Adipocyte (in vitro differentiated cells): ENCODE data around the gene ENTREP1.

Experiments
- DNase-seq: peaks from one replicate; pipeline ENCODE4 v3.0.0-alpha.2; 2015; ENCODE audit warnings: low read depth
- H3K27me3 ChIP-seq: replicated peaks from 2 replicates; pipeline ENCODE4 v1.7.0; 2013; ENCODE audit warnings: mild to moderate bottlenecking, low read length, moderate library complexity; ENCODE audit not compliant: control insufficient read depth, insufficient read depth
- H3K36me3 ChIP-seq: 2 replicates; pipeline ENCODE4 v1.7.0; 2013; ENCODE audit warnings: low read length, mild to moderate bottlenecking, moderate library complexity; ENCODE audit not compliant: control insufficient read depth, insufficient read depth, severe bottlenecking
- H3K4me1 ChIP-seq: 2 replicates; pipeline ENCODE4 v1.7.0; 2013; ENCODE audit warnings: mild to moderate bottlenecking, low read length, moderate library complexity; ENCODE audit not compliant: control insufficient read depth, insufficient read depth
- H3K4me3 ChIP-seq: 2 replicates; pipeline ENCODE4 v1.7.0; 2013; ENCODE audit warnings: mild to moderate bottlenecking, low read length, moderate library complexity
- H3K9ac ChIP-seq: 2 replicates; pipeline ENCODE4 v1.7.0; 2013; ENCODE audit warnings: mild to moderate bottlenecking, low read length, moderate library complexity
- H3K9me3 ChIP-seq: 2 replicates; pipeline ENCODE4 v1.7.0; 2013; ENCODE audit warnings: mild to moderate bottlenecking, low read length, moderate library complexity; ENCODE audit not compliant: control insufficient read depth

ENTREP1 gene

GRCh38 chr9:69420611-69421270 is 95.7 kb downstream of the ENTREP1 start:
- DNase-seq: no peak
- Histone ChIP-seq H3K9me3 (no peaks in the 10 kb centered on the region), H3K36me3 (no peaks in the 10 kb centered on the region), H3K4me3 (no peak overlapping the region), H3K4me1 (no peaks in the 10 kb centered on the region), H3K9ac (no peak overlapping the region), H3K27me3 (no peaks in the 10 kb centered on the region)

GRCh38 chr9:69421908-69422801 is 97.1 kb downstream of the ENTREP1 start:
- H3K36me3 ChIP-seq: no peaks in the 10 kb centered on the region
- no peak overlapping the region for H3K4me3 ChIP-seq
- peak; percentile 86 for DNase-seq
- H3K9me3 ChIP-seq: no peaks in the 10 kb centered on the region
- no peaks in the 10 kb centered on the region for H3K27me3 ChIP-seq
- H3K4me1 ChIP-seq: no peaks in the 10 kb centered on the region
- no peak overlapping the region for H3K9ac ChIP-seq

- Histone ChIP-seq H3K4me1 (no peaks in the 10 kb centered on the region), H3K9ac (no peak overlapping the region), H3K36me3 (no peaks in the 10 kb centered on the region), H3K9me3 (no peaks in the 10 kb centered on the region), H3K27me3 (no peaks in the 10 kb centered on the region), H3K4me3 (no peak overlapping the region)
- DNase-seq: no peak
Observed at GRCh38 chr9:69425136-69425801, 100.3 kb downstream of the ENTREP1 start.

- Histone ChIP-seq H3K9ac (no peak overlapping the region), H3K27me3 (no peaks in the 10 kb centered on the region), H3K4me3 (no peak overlapping the region), H3K4me1 (no peaks in the 10 kb centered on the region), H3K9me3 (no peaks in the 10 kb centered on the region), H3K36me3 (no peaks in the 10 kb centered on the region)
- no peak for DNase-seq
Observed at GRCh38 chr9:69427286-69427685, 102.3 kb downstream of the ENTREP1 start.

DNA sequence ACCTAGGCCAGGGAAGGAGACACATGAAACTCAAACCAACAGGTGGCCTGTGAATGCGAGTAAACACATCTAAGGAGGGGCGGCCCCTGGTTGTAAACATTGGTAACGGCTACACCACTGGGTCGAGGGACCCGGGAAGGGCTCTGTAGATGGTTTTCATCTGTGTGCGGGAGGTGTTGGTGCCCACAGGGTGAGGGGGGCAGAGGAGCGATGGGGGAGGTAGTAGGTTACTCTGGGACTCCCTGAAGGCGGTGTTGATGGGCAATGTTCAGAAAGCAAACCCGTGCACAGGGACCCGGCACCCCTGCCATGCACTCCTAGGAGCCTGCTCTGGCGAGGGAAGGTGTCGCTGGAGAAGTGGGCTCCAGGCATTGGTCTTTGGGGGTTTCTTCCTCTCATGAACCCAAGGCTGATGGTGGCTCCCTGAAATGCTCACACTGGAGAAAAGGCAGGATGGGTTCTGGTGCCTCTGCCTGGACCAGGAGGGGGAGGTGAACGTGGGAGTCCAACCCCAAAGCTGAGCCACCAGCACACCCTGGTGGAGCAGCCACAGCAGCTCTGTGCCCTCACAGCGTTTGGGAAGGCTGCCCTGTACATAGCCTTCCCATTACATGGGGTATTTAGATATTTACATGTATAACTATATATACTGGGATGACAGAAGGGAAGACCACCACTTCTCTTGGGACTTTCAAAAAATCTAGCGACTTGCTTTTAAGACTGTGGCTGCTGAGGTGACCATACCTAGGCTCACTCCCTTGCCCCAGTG is 103.2 kb downstream of the ENTREP1 start:
- H3K9ac ChIP-seq: no peak overlapping the region
- H3K4me3 ChIP-seq: no peak overlapping the region
- H3K4me1 ChIP-seq: no peaks in the 10 kb centered on the region
- no peak for DNase-seq
- no peaks in the 10 kb centered on the region for H3K9me3 ChIP-seq
- H3K27me3 ChIP-seq: no peaks in the 10 kb centered on the region
- H3K36me3 ChIP-seq: no peaks in the 10 kb centered on the region

DNA sequence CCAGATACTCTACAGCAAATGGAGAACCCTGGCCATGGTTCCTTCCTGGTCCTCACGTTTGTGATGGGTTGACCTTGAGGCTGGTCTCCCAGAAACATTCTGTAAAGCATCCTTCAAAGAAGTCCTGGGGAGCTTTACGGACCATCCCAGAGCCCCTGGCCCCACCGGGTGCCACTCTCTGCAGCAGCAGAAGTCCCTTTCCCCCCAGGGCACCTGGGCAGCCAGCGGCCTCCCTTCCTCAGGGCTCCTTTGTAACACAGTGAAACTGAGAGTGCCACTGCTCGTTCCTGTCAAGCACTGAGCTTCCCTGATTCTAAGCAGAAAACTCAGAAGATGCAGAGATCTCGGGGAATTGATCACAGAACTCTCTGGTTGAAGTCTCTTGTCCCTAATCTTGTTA is 104.3 kb downstream of the ENTREP1 start:
- Histone ChIP-seq H3K9ac (no peak overlapping the region), H3K9me3 (no peaks in the 10 kb centered on the region), H3K36me3 (no peaks in the 10 kb centered on the region), H3K4me3 (no peak overlapping the region), H3K4me1 (no peaks in the 10 kb centered on the region), H3K27me3 (no peaks in the 10 kb centered on the region)
- no peak for DNase-seq

GRCh38 chr9:69430206-69430605 is 105.2 kb downstream of the ENTREP1 start:
- DNase-seq: no peak
- H3K9me3 ChIP-seq: no peaks in the 10 kb centered on the region

GRCh38 chr9:69431203-69431602 is 106.2 kb downstream of the ENTREP1 start:
- no peaks in the 10 kb centered on the region for H3K4me1 ChIP-seq
- H3K9me3 ChIP-seq: no peaks in the 10 kb centered on the region
- H3K27me3 ChIP-seq: no peaks in the 10 kb centered on the region
- no peak for DNase-seq
- no peak overlapping the region for H3K9ac ChIP-seq
- H3K36me3 ChIP-seq: no peaks in the 10 kb centered on the region
- no peak overlapping the region for H3K4me3 ChIP-seq

More at GRCh38 chr9:69430206-69430605, 105.2 kb downstream of the ENTREP1 start:
- no peaks in the 10 kb centered on the region for H3K36me3 ChIP-seq
- no peak overlapping the region for H3K9ac ChIP-seq
- no peak overlapping the region for H3K4me3 ChIP-seq
- no peaks in the 10 kb centered on the region for H3K27me3 ChIP-seq
- no peaks in the 10 kb centered on the region for H3K4me1 ChIP-seq

GRCh38 chr9:69431777-69432176 is 106.8 kb downstream of the ENTREP1 start:
- Histone ChIP-seq H3K4me1 (no peaks in the 10 kb centered on the region), H3K4me3 (no peak overlapping the region), H3K36me3 (no peaks in the 10 kb centered on the region), H3K9ac (no peak overlapping the region), H3K27me3 (no peaks in the 10 kb centered on the region), H3K9me3 (no peaks in the 10 kb centered on the region)
- DNase-seq: no peak

GRCh38 chr9:69432623-69433022 is 107.6 kb downstream of the ENTREP1 start:
- H3K4me1 ChIP-seq: no peaks in the 10 kb centered on the region
- H3K9ac ChIP-seq: no peak overlapping the region
- H3K9me3 ChIP-seq: no peaks in the 10 kb centered on the region
- H3K27me3 ChIP-seq: no peaks in the 10 kb centered on the region
- no peak overlapping the region for H3K4me3 ChIP-seq
- DNase-seq: no peak
- no peaks in the 10 kb centered on the region for H3K36me3 ChIP-seq

DNA sequence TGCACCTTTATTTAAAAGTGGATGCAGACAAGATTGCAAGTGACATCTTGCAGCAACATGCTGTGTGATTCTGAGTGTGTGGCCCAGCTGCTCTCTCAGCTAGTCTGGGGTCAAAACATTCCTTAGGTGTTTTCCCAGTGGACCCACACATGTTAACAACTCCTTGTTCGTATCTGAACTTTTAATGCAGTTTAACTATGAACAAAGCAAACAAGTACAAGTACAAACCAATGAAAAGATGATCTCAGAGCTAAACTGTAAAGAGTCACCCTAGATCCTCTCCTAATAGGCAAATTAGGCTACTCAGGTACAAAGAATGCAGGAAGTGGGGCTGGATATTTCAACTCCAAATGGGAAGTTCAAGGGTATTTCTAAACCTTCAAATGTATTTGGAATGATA is 108.4 kb downstream of the ENTREP1 start:
- Histone ChIP-seq H3K36me3 (no peaks in the 10 kb centered on the region), H3K9ac (no peak overlapping the region), H3K27me3 (no peaks in the 10 kb centered on the region), H3K4me1 (no peaks in the 10 kb centered on the region), H3K9me3 (no peaks in the 10 kb centered on the region), H3K4me3 (no peak overlapping the region)
- no peak for DNase-seq
